ENCODE data around the gene PAN3. TPM values are rescaled to one million over a fixed set of nuclear protein-coding genes. Genes with fewer than 3 reads are reported as not detected.

Gene PAN3
- total RNA-seq, 1 experiment from 2014 or later: 48.5 TPM

DNA sequence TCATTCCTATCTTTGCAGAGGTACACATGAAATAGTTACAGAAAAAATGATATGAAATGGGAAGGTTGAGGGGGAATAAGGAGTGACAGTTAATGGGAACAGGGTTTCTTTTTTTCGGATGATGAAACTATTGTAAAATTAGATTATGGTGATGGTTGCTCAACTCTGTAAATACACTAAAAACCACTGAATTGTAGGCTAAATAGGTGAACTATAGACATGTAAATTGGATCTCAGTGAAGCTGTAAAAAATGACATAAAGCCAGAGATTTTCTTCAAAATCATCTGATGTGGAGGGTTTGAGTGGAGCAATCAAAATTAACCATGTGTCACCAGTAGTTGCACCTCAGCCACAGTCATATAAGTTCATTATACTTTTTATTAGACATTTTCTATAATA, 31.4 kb upstream of the PAN3 start:
- no peaks in the 10 kb centered on the region for H3K79me2 ChIP-seq (ENCODE audit: insufficient read depth, low read length)

More for the DNA sequence above, 31.4 kb upstream of the PAN3 start:
- Histone ChIP-seq H3T11ph (ENCODE audit: low read length) (no peak overlapping the region), H4K8ac (replicated peaks; ENCODE audit: insufficient read length, low read depth, low read length) (no peak overlapping the region), H2BK5ac (ENCODE audit: insufficient read length, low read length) (no peak overlapping the region), H3K4me1 (ENCODE audit: insufficient read depth, low read length) (no peaks in the 10 kb centered on the region), H3K23ac (ENCODE audit: insufficient read length, low read depth, low read length) (no peak overlapping the region), H3K18ac (ENCODE audit: insufficient read length, low read depth, low read length) (no peak overlapping the region), H2BK120ac (ENCODE audit: low read depth, low read length, poor library complexity, severe bottlenecking) (no peak overlapping the region), H3K27ac (ENCODE audit: insufficient read length, low read depth, low read length) (no peak overlapping the region), H3K56ac (ENCODE audit: insufficient read length, low read depth, low read length) (no peak overlapping the region), H2BK12ac (ENCODE audit: insufficient read length, low read depth, low read length) (no peak overlapping the region), H4K91ac (ENCODE audit: insufficient read length, low read depth, low read length) (no peak overlapping the region), H4K20me1 (ENCODE audit: control insufficient read depth, insufficient read depth, insufficient read length) (no peaks in the 10 kb centered on the region), H3K9ac (ENCODE audit: extremely low read depth, insufficient read length, low read length) (no peak overlapping the region), H4K5ac (ENCODE audit: insufficient read length, low read depth, low read length) (no peak overlapping the region), H2AFZ (ENCODE audit: low read length) (no peak overlapping the region), H3K9me3 (ENCODE audit: control insufficient read depth, low read depth, low read length) (no peaks in the 10 kb centered on the region), H2BK15ac (ENCODE audit: low read depth, low read length) (no peak overlapping the region), H2BK20ac (ENCODE audit: low read depth, low read length, poor library complexity, severe bottlenecking) (no peak overlapping the region), H3K14ac (ENCODE audit: insufficient read depth, low read length) (no peak overlapping the region), H3K79me1 (ENCODE audit: insufficient read depth, low read depth, low read length, poor library complexity, severe bottlenecking) (no peaks in the 10 kb centered on the region), H3K27me3 (ENCODE audit: insufficient read depth, low read length) (no peaks in the 10 kb centered on the region), H2AK5ac (ENCODE audit: insufficient read length, low read length) (no peak overlapping the region), H3K4me2 (ENCODE audit: insufficient read depth, insufficient read length, low read length) (no peak overlapping the region), H3K23me2 (ENCODE audit: insufficient read length, low read depth, low read length, poor library complexity, severe bottlenecking) (peaks cover 3% of the 10 kb centered on the region), H3K4ac (ENCODE audit: low read depth, low read length) (no peak overlapping the region)
- WGBS (ENCODE audit: extremely low coverage, insufficient read length, low lambda C conversion rate): no CpG with 5 or more reads among the region's 1 CpG
- Mint-ChIP-seq H3K27ac (no peak overlapping the region), H3K9me3 (no peaks in the 10 kb centered on the region), H3K4me1 (peaks cover 0 to 4% of the 10 kb centered on the region in 2 experiments; a peak in 1 of 4 replicates), H3K27me3 (ENCODE audit: low read depth) (peaks cover 30% of the 10 kb centered on the region), H3K4me3 (no peak overlapping the region), H3K36me3 (ENCODE audit: insufficient read depth in 1 of 3, low read depth in 3 of 3) (no peaks in the 10 kb centered on the region)
- no peak for DNase-seq
- TF ChIP-seq, protein P1, sequence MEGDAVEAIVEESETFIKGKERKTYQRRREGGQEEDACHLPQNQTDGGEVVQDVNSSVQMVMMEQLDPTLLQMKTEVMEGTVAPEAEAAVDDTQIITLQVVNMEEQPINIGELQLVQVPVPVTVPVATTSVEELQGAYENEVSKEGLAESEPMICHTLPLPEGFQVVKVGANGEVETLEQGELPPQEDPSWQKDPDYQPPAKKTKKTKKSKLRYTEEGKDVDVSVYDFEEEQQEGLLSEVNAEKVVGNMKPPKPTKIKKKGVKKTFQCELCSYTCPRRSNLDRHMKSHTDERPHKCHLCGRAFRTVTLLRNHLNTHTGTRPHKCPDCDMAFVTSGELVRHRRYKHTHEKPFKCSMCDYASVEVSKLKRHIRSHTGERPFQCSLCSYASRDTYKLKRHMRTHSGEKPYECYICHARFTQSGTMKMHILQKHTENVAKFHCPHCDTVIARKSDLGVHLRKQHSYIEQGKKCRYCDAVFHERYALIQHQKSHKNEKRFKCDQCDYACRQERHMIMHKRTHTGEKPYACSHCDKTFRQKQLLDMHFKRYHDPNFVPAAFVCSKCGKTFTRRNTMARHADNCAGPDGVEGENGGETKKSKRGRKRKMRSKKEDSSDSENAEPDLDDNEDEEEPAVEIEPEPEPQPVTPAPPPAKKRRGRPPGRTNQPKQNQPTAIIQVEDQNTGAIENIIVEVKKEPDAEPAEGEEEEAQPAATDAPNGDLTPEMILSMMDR (conservative IDR thresholded peaks at IDR 0.05): no peak
